ENCODE data around the gene FOXJ1.

Gene FOXJ1

GRCh38 chr17:76150712-76151622 lies 9.9 kb upstream of the FOXJ1 start:
- Histone ChIP-seq H3K4me3 (ENCODE audit: low read length, poor library complexity, severe bottlenecking) (no peak overlapping the region), H3F3A (ENCODE audit: low read depth) (no peaks in the 10 kb centered on the region), H3K4me1 (ENCODE audit: insufficient read depth, low read length, poor library complexity, severe bottlenecking) (peaks cover 10% of the 10 kb centered on the region), H4K20me1 (ENCODE audit: insufficient read depth, low read length, poor library complexity, severe bottlenecking) (no peaks in the 10 kb centered on the region), H3K27me3 (ENCODE audit: insufficient read depth, low read length, poor library complexity, severe bottlenecking) (no peaks in the 10 kb centered on the region), H3K79me2 (ENCODE audit: insufficient read depth, low read length) (no peaks in the 10 kb centered on the region), H2AFZ (ENCODE audit: low read length) (no peak overlapping the region), H3K9ac (ENCODE audit: low read depth, low read length, poor library complexity, severe bottlenecking) (no peak overlapping the region), H3K4me2 (ENCODE audit: low read depth, low read length, poor library complexity, severe bottlenecking) (no peak overlapping the region), H3K36me3 (ENCODE audit: insufficient read depth, low read length) (no peaks in the 10 kb centered on the region), H3K9me3 (ENCODE audit: insufficient read depth, low read depth, low read length) (no peaks in the 10 kb centered on the region), H3K9me2 (replicated peaks; ENCODE audit: low read depth, low read length) (no peaks in the 10 kb centered on the region)
- TF ChIP-seq CTCF (conservative IDR thresholded peaks at IDR 0.05; ENCODE audit: low read length) (no peak), EZH2phosphoT487 (IDR thresholded peaks at IDR 0.05; ENCODE audit: borderline replicate concordance) (no peak)

- Histone ChIP-seq H3K4me1 (ENCODE audit: insufficient read depth, low read length, poor library complexity, severe bottlenecking) (peaks cover 28% of the 10 kb centered on the region), H3K9me2 (replicated peaks; ENCODE audit: low read depth, low read length) (no peaks in the 10 kb centered on the region), H3K79me2 (ENCODE audit: insufficient read depth, low read length) (no peaks in the 10 kb centered on the region), H2AFZ (ENCODE audit: low read length) (no peak overlapping the region), H3K9me3 (ENCODE audit: insufficient read depth, low read depth, low read length) (no peaks in the 10 kb centered on the region), H3K4me3 (ENCODE audit: low read length, poor library complexity, severe bottlenecking) (no peak overlapping the region), H3K4me2 (ENCODE audit: low read depth, low read length, poor library complexity, severe bottlenecking) (no peak overlapping the region), H4K20me1 (ENCODE audit: insufficient read depth, low read length, poor library complexity, severe bottlenecking) (no peaks in the 10 kb centered on the region), H3K9ac (ENCODE audit: low read depth, low read length, poor library complexity, severe bottlenecking) (no peak overlapping the region), H3K27me3 (ENCODE audit: insufficient read depth, low read length, poor library complexity, severe bottlenecking) (no peaks in the 10 kb centered on the region), H3K36me3 (ENCODE audit: insufficient read depth, low read length) (no peaks in the 10 kb centered on the region), H3F3A (ENCODE audit: low read depth) (peaks cover 4% of the 10 kb centered on the region)
- TF ChIP-seq CTCF (conservative IDR thresholded peaks at IDR 0.05; ENCODE audit: low read length) (no peak), EZH2phosphoT487 (IDR thresholded peaks at IDR 0.05; ENCODE audit: borderline replicate concordance) (no peak)
Measured at GRCh38 chr17:76149214-76149613, 8.2 kb upstream of the FOXJ1 start.

GRCh38 chr17:76148015-76148326 lies 6.9 kb upstream of the FOXJ1 start:
- Histone ChIP-seq H3K4me2 (ENCODE audit: low read depth, low read length, poor library complexity, severe bottlenecking) (no peak overlapping the region), H3K9me2 (replicated peaks; ENCODE audit: low read depth, low read length) (no peaks in the 10 kb centered on the region), H3K4me1 (ENCODE audit: insufficient read depth, low read length, poor library complexity, severe bottlenecking) (peaks cover 40% of the 10 kb centered on the region), H2AFZ (ENCODE audit: low read length) (no peak overlapping the region), H3K27me3 (ENCODE audit: insufficient read depth, low read length, poor library complexity, severe bottlenecking) (no peaks in the 10 kb centered on the region), H3K79me2 (ENCODE audit: insufficient read depth, low read length) (no peaks in the 10 kb centered on the region), H3K9ac (ENCODE audit: low read depth, low read length, poor library complexity, severe bottlenecking) (no peak overlapping the region), H3K4me3 (ENCODE audit: low read length, poor library complexity, severe bottlenecking) (no peak overlapping the region), H3F3A (ENCODE audit: low read depth) (peaks cover 10% of the 10 kb centered on the region), H4K20me1 (ENCODE audit: insufficient read depth, low read length, poor library complexity, severe bottlenecking) (no peaks in the 10 kb centered on the region), H3K36me3 (ENCODE audit: insufficient read depth, low read length) (no peaks in the 10 kb centered on the region), H3K9me3 (ENCODE audit: insufficient read depth, low read depth, low read length) (no peaks in the 10 kb centered on the region)
- no peak for TF ChIP-seq EZH2phosphoT487 (IDR thresholded peaks at IDR 0.05; ENCODE audit: borderline replicate concordance)
- no peak for TF ChIP-seq CTCF (conservative IDR thresholded peaks at IDR 0.05; ENCODE audit: low read length)
